Ascending aorta (tissue), 2 donors: ENCODE results near the gene HIVEP2. TPM values are rescaled to one million over a fixed set of nuclear protein-coding genes. Genes with fewer than 3 reads are reported as not detected.
A peak's percentile ranks its signal among the peaks of the same experiment; 100 is the strongest.

Source experiments
- DNase-seq, 2 donors: peaks; one replicate each; pipeline ENCODE4 v3.0.0-alpha.2; 2019; ENCODE audit warnings: low spot score in 2 of 2
- H3K27ac ChIP-seq, 2 donors: fragments of 200-600 bp; sonication (generic); one replicate each; pipeline ENCODE4 v1.5.1; 2016 to 2017; ENCODE audit warnings: mild to moderate bottlenecking in 1 of 2
- H3K27me3 ChIP-seq: fragments of 200-600 bp; sonication (generic); one replicate; pipeline ENCODE4 v1.5.1; 2017
- H3K36me3 ChIP-seq, 2 donors: fragments of 200-600 bp; sonication (generic); one replicate each; pipeline ENCODE4 v1.5.1; 2016
- H3K4me1 ChIP-seq, 2 donors: fragments of 200-600 bp; sonication (generic); one replicate each; pipeline ENCODE4 v1.5.1; 2016 to 2017; ENCODE audit warnings: mild to moderate bottlenecking in 1 of 2
- H3K4me3 ChIP-seq, 2 donors: fragments of 200-600 bp; sonication (generic); one replicate each; pipeline ENCODE4 v1.5.1; 2016 to 2017; ENCODE audit warnings: mild to moderate bottlenecking in 1 of 2
- H3K9me3 ChIP-seq, 2 donors: fragments of 200-600 bp; sonication (generic); one replicate each; pipeline ENCODE4 v1.5.1; 2016
- CTCF ChIP-seq, 3 experiments: fragments of 200-600 bp in 2 of 3; fragments of 450-650 bp in 1 of 3; sonication (generic) in 2 of 3; IDR thresholded peaks; one replicate each; pipeline ENCODE4 v1.5.1; 2016 to 2019; ENCODE audit warnings: antibody characterized with exemption in 3 of 3, mild to moderate bottlenecking in 1 of 3, moderate library complexity in 1 of 3
- intact Hi-C: fragments of 100-400 bp; cut with DNase I; formaldehyde crosslinking; loops from one replicate; pipeline ENCODE4 v1.15.1; 2023
- total RNA-seq: library from RNA; depleted of rRNA; stranded (reverse); fragments of >200 nt; gene quantifications from one replicate; pipeline ENCODE4 v1.1.0, GENCODE V29; 2016

The HIVEP2 gene
- total RNA-seq, 1 donor from 2014 or later = 14.5 TPM

DNA sequence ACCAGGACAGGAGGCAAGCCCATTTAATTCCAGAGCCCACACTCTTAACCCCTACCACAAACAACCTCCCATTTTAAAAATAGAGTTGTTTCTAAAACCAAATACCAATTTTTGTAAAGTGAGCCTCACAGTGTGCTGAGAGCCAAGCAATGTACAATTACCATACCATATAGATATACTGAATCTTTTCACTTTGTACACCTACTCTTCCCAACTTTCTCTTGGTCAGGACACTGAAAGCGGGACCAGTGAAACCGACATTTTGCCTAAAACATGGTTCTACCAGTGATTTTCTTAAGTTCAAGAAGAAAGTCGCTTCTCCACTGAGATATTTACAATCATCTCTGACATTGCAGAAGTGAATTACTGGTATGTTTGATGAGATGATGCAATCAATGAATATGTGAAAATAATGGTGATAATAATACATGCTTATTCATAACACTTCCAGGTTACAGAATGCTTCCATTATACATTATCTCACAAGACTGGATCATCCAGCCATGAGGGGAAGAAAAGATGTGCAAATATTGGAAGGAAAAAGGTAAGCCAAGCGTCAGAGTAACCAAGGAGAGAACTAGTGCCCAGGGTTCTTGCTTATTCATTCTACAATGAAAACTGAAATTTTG lies 74.1 kb downstream of the HIVEP2 start:
- Histone ChIP-seq H3K9me3 (no peaks in the 10 kb centered on the region), H3K4me1 (peaks cover 0 to 11% of the 10 kb centered on the region in 2 donors), H3K4me3 (no peak overlapping the region), H3K36me3 (no peaks in the 10 kb centered on the region), H3K27me3 (no peaks in the 10 kb centered on the region), H3K27ac (no peak overlapping the region)
- DNase-seq = no peak
- intact Hi-C loops = no loop called here
- no peak for TF ChIP-seq CTCF (IDR thresholded peaks at IDR 0.05)

GRCh38 chr6:142868917-142869316 lies 76.1 kb downstream of the HIVEP2 start:
- DNase-seq = no peak
- H3K4me3 ChIP-seq = no peak overlapping the region
- TF ChIP-seq CTCF (IDR thresholded peaks at IDR 0.05) = no peak
- H3K27me3 ChIP-seq = no peaks in the 10 kb centered on the region
- intact Hi-C loops = no loop called here
- no peaks in the 10 kb centered on the region for H3K9me3 ChIP-seq
- H3K36me3 ChIP-seq = no peaks in the 10 kb centered on the region
- no peak overlapping the region for H3K27ac ChIP-seq
- H3K4me1 ChIP-seq = peaks cover 0 to 11% of the 10 kb centered on the region in 2 donors

GRCh38 chr6:142867988-142868812 lies 76.8 kb downstream of the HIVEP2 start:
- Histone ChIP-seq H3K36me3 (no peaks in the 10 kb centered on the region), H3K9me3 (no peaks in the 10 kb centered on the region), H3K27ac (no peak overlapping the region), H3K4me1 (peaks cover 0 to 11% of the 10 kb centered on the region in 2 donors), H3K4me3 (peak overlapping the region in 1 of 2 donors; percentile 23), H3K27me3 (no peaks in the 10 kb centered on the region)
- intact Hi-C loops = no loop called here
- TF ChIP-seq CTCF (IDR thresholded peaks at IDR 0.05) = no peak
- no peak for DNase-seq

GRCh38 chr6:142867355-142867801 lies 77.6 kb downstream of the HIVEP2 start:
- Histone ChIP-seq H3K4me1 (peaks cover 0 to 11% of the 10 kb centered on the region in 2 donors), H3K27ac (no peak overlapping the region), H3K4me3 (no peak overlapping the region), H3K36me3 (no peaks in the 10 kb centered on the region), H3K9me3 (no peaks in the 10 kb centered on the region), H3K27me3 (no peaks in the 10 kb centered on the region)
- intact Hi-C loops = no loop called here
- DNase-seq = no peak
- TF ChIP-seq CTCF (IDR thresholded peaks at IDR 0.05) = no peak

DNA sequence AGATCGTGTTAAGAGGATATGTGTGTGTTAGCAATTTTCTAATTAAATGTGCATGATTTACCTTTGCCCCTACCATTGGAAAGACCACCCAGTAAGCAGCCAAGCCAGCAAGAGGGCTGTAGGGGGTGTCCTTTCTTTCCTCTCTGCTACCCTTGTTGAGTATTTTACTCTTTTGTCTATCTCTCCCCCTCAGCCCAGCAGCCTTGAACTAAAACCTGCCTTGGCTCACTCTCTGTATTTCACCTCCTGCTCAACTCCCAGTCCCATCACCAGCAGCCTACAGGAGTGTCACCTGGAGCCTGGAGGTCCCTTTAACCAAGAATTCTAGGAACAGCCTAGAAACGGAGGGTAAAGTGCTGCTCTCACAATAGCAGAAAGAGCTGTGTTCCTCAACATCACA lies 81.0 kb downstream of the HIVEP2 start:
- Histone ChIP-seq H3K4me1 (peaks cover 0 to 6% of the 10 kb centered on the region in 2 donors), H3K27ac (no peak overlapping the region), H3K9me3 (no peaks in the 10 kb centered on the region), H3K27me3 (no peaks in the 10 kb centered on the region), H3K36me3 (no peaks in the 10 kb centered on the region), H3K4me3 (no peak overlapping the region)
- no peak for TF ChIP-seq CTCF (IDR thresholded peaks at IDR 0.05)
- no peak for DNase-seq
- intact Hi-C loops = no loop called here
